Fibroblast of lung (primary cell): ENCODE results near the gene CETN1. TPM values are rescaled to one million over a fixed set of nuclear protein-coding genes. Genes with fewer than 3 reads are reported as not detected.

Source experiments
- DNase-seq, 2 donors: peaks; one replicate each; pipeline versions ENCODE4 v3.0.0 to v3.0.0-alpha.2; 2010; ENCODE audit warnings: low read depth in 2 of 2
- H2AFZ ChIP-seq: 2 replicates; pipeline ENCODE4 v1.5.1; 2012; ENCODE audit warnings: low read length, control low read depth, inconsistent platforms
- H3K27ac ChIP-seq: 2 replicates; pipeline ENCODE4 v1.5.1; 2011; ENCODE audit warnings: low read length, control low read depth; ENCODE audit not compliant: insufficient read depth
- H3K27me3 ChIP-seq: 2 replicates; pipeline ENCODE4 v1.5.1; 2011; ENCODE audit warnings: mild to moderate bottlenecking, low read length; ENCODE audit not compliant: control insufficient read depth, insufficient read depth
- H3K36me3 ChIP-seq: 2 replicates; pipeline ENCODE4 v1.5.1; 2011; ENCODE audit warnings: low read length; ENCODE audit not compliant: control insufficient read depth, insufficient read depth
- H3K4me1 ChIP-seq: 2 replicates; pipeline ENCODE4 v1.5.1; 2011; ENCODE audit warnings: low read length; ENCODE audit not compliant: control insufficient read depth, insufficient read depth; ENCODE audit errors: extremely low read depth
- H3K4me2 ChIP-seq: 2 replicates; pipeline ENCODE4 v1.5.1; 2011; ENCODE audit warnings: low read length, control low read depth; ENCODE audit not compliant: insufficient read depth; ENCODE audit errors: extremely low read depth
- H3K4me3 ChIP-seq, 4 experiments: fragments of 200-600 bp in 1 of 4; sonication (generic) in 1 of 4; replicated peaks in 1 of 4; 2 replicates each; pipeline ENCODE4 v1.5.1; 2011 to 2016; ENCODE audit warnings: low read length in 4 of 4, low read depth in 3 of 4, mild to moderate bottlenecking in 3 of 4, control low read depth in 2 of 4, inconsistent platforms in 1 of 4, mixed read lengths in 1 of 4; ENCODE audit not compliant: insufficient read depth in 1 of 4; ENCODE audit errors: control extremely low read depth in 1 of 4
- H3K79me2 ChIP-seq: 2 replicates; pipeline ENCODE4 v1.5.1; 2012; ENCODE audit warnings: mild to moderate bottlenecking, low read length, inconsistent platforms; ENCODE audit not compliant: control insufficient read depth, insufficient read depth
- H3K9ac ChIP-seq: 2 replicates; pipeline ENCODE4 v1.5.1; 2011; ENCODE audit warnings: mild to moderate bottlenecking, low read length, control low read depth; ENCODE audit not compliant: insufficient read depth
- H3K9me3 ChIP-seq: 2 replicates; pipeline ENCODE4 v1.5.1; 2012; ENCODE audit warnings: low read depth, low read length; ENCODE audit not compliant: control insufficient read depth, insufficient read depth
- H4K20me1 ChIP-seq: 2 replicates; pipeline ENCODE4 v1.5.1; 2011; ENCODE audit warnings: low read length; ENCODE audit not compliant: control insufficient read depth, insufficient read depth; ENCODE audit errors: extremely low read depth
- EZH2 ChIP-seq: IDR thresholded peaks from 2 replicates; pipeline ENCODE4 v1.5.1; 2012; ENCODE audit warnings: low read length, control low read depth, mild to moderate bottlenecking; ENCODE audit errors: missing control alignments
- polyA plus RNA-seq, 2 donors: library from polyadenylated mRNA; depleted of rRNA in 1 of 2; stranded (reverse) in 1 of 2; unstranded in 1 of 2; fragments of >200 nt; gene quantifications; 2 replicates each; pipeline ENCODE4 v1.2.1, GENCODE V29; 2011 to 2012; ENCODE audit warnings: missing spikeins in 1 of 2
- total RNA-seq: library from RNA; depleted of rRNA; stranded (reverse); fragments of >200 nt; gene quantifications from 2 replicates; pipeline ENCODE4 v1.2.1, GENCODE V29; 2014
- TF ChIP-seq, protein P1 (sequence below), 2 donors: IDR thresholded peaks in 1 of 2; conservative IDR thresholded peaks in 1 of 2; 1 replicate in 1 of 2; 2 replicates in 1 of 2; pipeline ENCODE4 v1.5.1; 2011 to 2012; ENCODE audit warnings: low read length in 2 of 2, control low read depth in 1 of 2, inconsistent platforms in 1 of 2, low read depth in 1 of 2, mild to moderate bottlenecking in 1 of 2

The CETN1 gene
- total and polyA plus RNA-seq, 2 donors (not counting 1 experiment from before 2014, with no cell fraction given), result not detected

DNA sequence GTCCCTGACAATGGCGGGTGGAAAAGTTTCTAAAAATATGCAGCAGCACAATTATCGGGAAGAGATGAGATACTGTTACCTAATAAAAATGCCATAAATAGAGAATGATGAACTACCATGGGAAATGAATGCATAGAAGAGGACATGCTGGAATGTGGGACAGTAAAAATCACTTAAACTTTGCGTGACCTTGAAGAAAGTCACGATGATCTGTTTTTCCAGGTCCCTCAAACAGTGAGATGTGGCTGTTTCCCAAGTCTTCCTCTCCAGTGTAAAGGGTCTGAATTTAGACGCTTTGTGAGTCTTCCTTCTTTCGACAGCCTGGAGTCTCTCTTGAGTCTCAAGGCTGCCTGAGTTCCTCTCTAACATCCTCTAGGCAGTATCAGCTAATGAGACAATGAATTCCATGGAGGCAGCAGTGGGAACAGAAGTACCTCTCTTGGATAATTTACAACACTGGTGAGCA, 18.0 kb downstream of the CETN1 start:
- Histone ChIP-seq H3K4me2 (no peak overlapping the region), H3K36me3 (no peaks in the 10 kb centered on the region), H3K27ac (no peak overlapping the region), H3K4me3 (no peak overlapping the region), H3K4me1 (no peaks in the 10 kb centered on the region), H3K79me2 (no peaks in the 10 kb centered on the region), H3K27me3 (peaks cover 4% of the 10 kb centered on the region), H2AFZ (no peak overlapping the region), H4K20me1 (no peaks in the 10 kb centered on the region), H3K9me3 (no peaks in the 10 kb centered on the region), H3K9ac (no peak overlapping the region)
- TF ChIP-seq EZH2, result no peak
- TF ChIP-seq, protein P1, sequence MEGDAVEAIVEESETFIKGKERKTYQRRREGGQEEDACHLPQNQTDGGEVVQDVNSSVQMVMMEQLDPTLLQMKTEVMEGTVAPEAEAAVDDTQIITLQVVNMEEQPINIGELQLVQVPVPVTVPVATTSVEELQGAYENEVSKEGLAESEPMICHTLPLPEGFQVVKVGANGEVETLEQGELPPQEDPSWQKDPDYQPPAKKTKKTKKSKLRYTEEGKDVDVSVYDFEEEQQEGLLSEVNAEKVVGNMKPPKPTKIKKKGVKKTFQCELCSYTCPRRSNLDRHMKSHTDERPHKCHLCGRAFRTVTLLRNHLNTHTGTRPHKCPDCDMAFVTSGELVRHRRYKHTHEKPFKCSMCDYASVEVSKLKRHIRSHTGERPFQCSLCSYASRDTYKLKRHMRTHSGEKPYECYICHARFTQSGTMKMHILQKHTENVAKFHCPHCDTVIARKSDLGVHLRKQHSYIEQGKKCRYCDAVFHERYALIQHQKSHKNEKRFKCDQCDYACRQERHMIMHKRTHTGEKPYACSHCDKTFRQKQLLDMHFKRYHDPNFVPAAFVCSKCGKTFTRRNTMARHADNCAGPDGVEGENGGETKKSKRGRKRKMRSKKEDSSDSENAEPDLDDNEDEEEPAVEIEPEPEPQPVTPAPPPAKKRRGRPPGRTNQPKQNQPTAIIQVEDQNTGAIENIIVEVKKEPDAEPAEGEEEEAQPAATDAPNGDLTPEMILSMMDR (conservative IDR thresholded peaks at IDR 0.05 in 1 of 2, IDR thresholded peaks at IDR 0.05 in 1 of 2; ENCODE audit: low read depth in 1 of 2, low read length in 2 of 2), result no peak
- no peak for DNase-seq

DNA sequence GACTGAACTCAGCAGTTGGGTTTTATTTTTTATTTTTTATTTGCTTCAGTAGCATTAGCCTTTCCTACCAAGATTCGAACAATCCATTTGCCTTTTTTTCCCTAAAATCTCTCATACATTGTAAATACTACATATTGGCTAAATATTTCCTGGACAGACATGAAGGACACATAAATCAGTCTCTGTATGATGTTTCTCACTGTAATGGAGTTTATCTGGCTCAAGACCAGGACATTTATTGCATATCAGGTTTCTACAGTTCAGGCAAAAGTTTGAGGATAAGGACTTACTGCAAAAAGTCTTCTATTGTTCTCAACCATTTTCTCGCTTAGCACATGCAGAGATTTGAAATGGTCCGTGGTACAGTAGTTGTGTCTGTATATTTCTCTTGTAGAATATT, 19.9 kb downstream of the CETN1 start:
- no peak overlapping the region for H3K27ac ChIP-seq
- no peaks in the 10 kb centered on the region for H3K9me3 ChIP-seq
- no peaks in the 10 kb centered on the region for H3K36me3 ChIP-seq
- H4K20me1 ChIP-seq, result no peaks in the 10 kb centered on the region
- H3K4me3 ChIP-seq, result no peak overlapping the region
- no peak overlapping the region for H3K4me2 ChIP-seq
- H3K79me2 ChIP-seq, result no peaks in the 10 kb centered on the region
- TF ChIP-seq, protein P1 (conservative IDR thresholded peaks at IDR 0.05 in 1 of 2, IDR thresholded peaks at IDR 0.05 in 1 of 2; ENCODE audit: low read depth in 1 of 2, low read length in 2 of 2), result no peak
- TF ChIP-seq EZH2, result no peak
- no peak for DNase-seq
- H2AFZ ChIP-seq, result no peak overlapping the region
- H3K9ac ChIP-seq, result no peak overlapping the region
- no peaks in the 10 kb centered on the region for H3K4me1 ChIP-seq
- H3K27me3 ChIP-seq, result peaks cover 8% of the 10 kb centered on the region

- H3K36me3 ChIP-seq, result no peaks in the 10 kb centered on the region
- H3K9ac ChIP-seq, result no peak overlapping the region
- no peaks in the 10 kb centered on the region for H4K20me1 ChIP-seq
- TF ChIP-seq, protein P1 (conservative IDR thresholded peaks at IDR 0.05 in 1 of 2, IDR thresholded peaks at IDR 0.05 in 1 of 2; ENCODE audit: low read depth in 1 of 2, low read length in 2 of 2), result no peak
- TF ChIP-seq EZH2, result no peak
- H2AFZ ChIP-seq, result no peak overlapping the region
- H3K4me2 ChIP-seq, result no peak overlapping the region
- H3K27me3 ChIP-seq, result peaks cover 4% of the 10 kb centered on the region
- no peaks in the 10 kb centered on the region for H3K79me2 ChIP-seq
- H3K27ac ChIP-seq, result no peak overlapping the region
- H3K9me3 ChIP-seq, result no peaks in the 10 kb centered on the region
- no peak overlapping the region for H3K4me3 ChIP-seq
- no peak for DNase-seq
- no peaks in the 10 kb centered on the region for H3K4me1 ChIP-seq
Observed at GRCh38 chr18:604771-605170, 24.6 kb downstream of the CETN1 start.
